Skeletal muscle satellite cell (primary cell): ENCODE results near the gene ANKRD18A. TPM values are rescaled to one million over a fixed set of nuclear protein-coding genes. Genes with fewer than 3 reads are reported as not detected.

Source experiments
- H3K27me3 ChIP-seq: 2 replicates; pipeline ENCODE4 v1.7.0; 2013; ENCODE audit warnings: low read length; ENCODE audit not compliant: control insufficient read depth, insufficient read depth
- H3K36me3 ChIP-seq: 2 replicates; pipeline ENCODE4 v1.7.0; 2013; ENCODE audit warnings: mild to moderate bottlenecking, control low read depth, low read length; ENCODE audit not compliant: insufficient read depth
- H3K4me1 ChIP-seq: 2 replicates; pipeline ENCODE4 v1.7.0; 2013; ENCODE audit warnings: low read length; ENCODE audit not compliant: control insufficient read depth, insufficient read depth
- H3K4me2 ChIP-seq: 2 replicates; pipeline ENCODE4 v1.7.0; 2013; ENCODE audit warnings: mild to moderate bottlenecking, low read length
- H3K4me3 ChIP-seq: 2 replicates; pipeline ENCODE4 v1.7.0; 2013; ENCODE audit warnings: low read length
- H3K9ac ChIP-seq: 2 replicates; pipeline ENCODE4 v1.7.0; 2013; ENCODE audit warnings: mild to moderate bottlenecking, low read depth, low read length, moderate library complexity
- H3K9me3 ChIP-seq: replicated peaks from 2 replicates; pipeline ENCODE4 v1.7.0; 2013; ENCODE audit warnings: mild to moderate bottlenecking, control low read depth, low read length
- small RNA-seq: library from RNA; depleted of rRNA; stranded (forward); fragments of <200 nt; gene quantifications from one replicate; pipeline ENCODE3, GENCODE V24; 2012

ANKRD18A gene

GRCh38 chr9:38521762-38522161, 98.6 kb downstream of the ANKRD18A start:
- no peaks in the 10 kb centered on the region for H3K9me3 ChIP-seq
- no peak overlapping the region for H3K9ac ChIP-seq
- peaks cover 5% of the 10 kb centered on the region for H3K4me1 ChIP-seq
- no peak overlapping the region for H3K4me3 ChIP-seq
- H3K27me3 ChIP-seq = no peaks in the 10 kb centered on the region
- no peaks in the 10 kb centered on the region for H3K36me3 ChIP-seq
- H3K4me2 ChIP-seq = no peak overlapping the region

Small RNA genes lying within 50 kb of the gene (small RNA-seq; reads per million reads assigned to genes)
- gene AL390726.1 = not detected
- gene AL390726.2 = not detected
- not detected for gene AL390726.3
- gene AL390726.4 = not detected
- gene AL390726.5 = not detected
